ENCODE data around the gene CHRNB1. TPM values are rescaled to one million over a fixed set of nuclear protein-coding genes. Genes with fewer than 3 reads are reported as not detected.

The CHRNB1 gene
- polyA plus RNA-seq, 2 donors = 7.0 to 7.4 TPM

DNA sequence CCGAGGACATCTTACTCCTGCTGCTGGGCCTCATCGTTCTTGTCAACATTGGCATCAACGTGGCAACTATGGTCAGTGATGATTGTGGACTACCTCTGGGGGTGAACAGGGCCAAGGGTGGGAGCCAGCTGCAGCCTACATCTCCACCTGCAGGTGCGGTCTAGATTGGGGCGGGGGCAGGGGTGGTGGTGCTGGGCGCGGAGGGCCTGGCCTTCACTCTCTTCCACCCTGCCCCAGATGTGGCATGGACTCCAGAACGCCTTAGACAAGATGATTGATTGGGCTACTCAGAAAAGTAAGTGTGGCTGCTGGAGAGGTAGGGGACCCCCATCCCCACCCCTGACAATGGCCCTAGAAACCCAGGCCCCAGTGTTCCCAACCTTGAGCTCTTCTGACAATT lies 19.1 kb upstream of the CHRNB1 start:
- no peaks in the 10 kb centered on the region for H3K9me3 ChIP-seq (ENCODE audit: control insufficient read depth in 2 of 2, insufficient read depth in 1 of 2, low read depth in 1 of 2, low read length in 1 of 2)
- H3K4me3 ChIP-seq (ENCODE audit: low read depth in 1 of 2, low read length in 2 of 2) = no peak overlapping the region
- no peak overlapping the region for H3K27ac ChIP-seq (ENCODE audit: low read depth in 2 of 2, low read length in 1 of 2)
- WGBS, 2 donors = 82 to 85% methylated on average over 8 of the region's 8 CpGs
- H3K27me3 ChIP-seq (ENCODE audit: control insufficient read depth in 1 of 2, insufficient read depth in 2 of 2, low read length in 2 of 2) = no peaks in the 10 kb centered on the region
- no peaks in the 10 kb centered on the region for H3K4me1 ChIP-seq (ENCODE audit: control insufficient read depth in 2 of 2, insufficient read depth in 2 of 2, low read length in 1 of 2)
- H3K36me3 ChIP-seq (ENCODE audit: control insufficient read depth in 2 of 2, insufficient read depth in 2 of 2, low read length in 1 of 2) = no peaks in the 10 kb centered on the region

DNA sequence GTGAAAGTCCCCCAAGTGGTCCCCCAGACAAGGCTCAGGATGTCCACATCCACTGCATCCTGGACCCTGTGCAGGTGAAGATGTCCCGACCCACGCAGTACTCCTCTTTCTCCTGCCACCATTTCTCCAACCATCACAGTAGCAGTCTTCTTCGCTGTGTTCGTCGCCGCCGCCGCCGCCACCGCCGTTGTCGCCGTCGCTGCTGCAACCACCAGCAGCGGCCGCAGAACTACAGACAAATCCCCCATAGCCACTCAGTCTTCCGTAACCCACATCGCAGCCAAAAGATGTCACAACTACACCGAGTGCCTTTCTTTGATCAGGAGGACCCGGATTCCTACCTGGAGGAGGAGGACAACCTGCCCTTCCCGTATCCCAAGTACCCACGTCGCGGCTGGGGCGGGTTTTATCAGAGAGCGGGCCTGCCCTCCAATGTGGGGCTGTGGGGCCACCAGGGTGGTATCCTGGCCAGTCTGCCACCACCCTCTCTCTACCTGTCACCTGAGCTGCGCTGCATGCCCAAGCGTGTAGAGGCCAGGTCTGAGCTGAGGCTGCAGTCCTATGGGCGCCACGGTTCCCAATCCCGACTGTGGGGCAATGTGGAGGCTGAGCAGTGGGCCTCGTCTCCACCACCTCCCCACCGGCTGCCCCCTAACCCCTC lies 18.5 kb upstream of the CHRNB1 start:
- H3K9me3 ChIP-seq (ENCODE audit: control insufficient read depth in 2 of 2, insufficient read depth in 1 of 2, low read depth in 1 of 2, low read length in 1 of 2) = no peaks in the 10 kb centered on the region
- H3K27ac ChIP-seq (ENCODE audit: low read depth in 2 of 2, low read length in 1 of 2) = no peak overlapping the region
- no peak overlapping the region for H3K4me3 ChIP-seq (ENCODE audit: low read depth in 1 of 2, low read length in 2 of 2)
- 92 to 93% methylated on average over 33 of the region's 33 CpGs for WGBS, 2 donors
- no peaks in the 10 kb centered on the region for H3K4me1 ChIP-seq (ENCODE audit: control insufficient read depth in 2 of 2, insufficient read depth in 2 of 2, low read length in 1 of 2)
- no peaks in the 10 kb centered on the region for H3K36me3 ChIP-seq (ENCODE audit: control insufficient read depth in 2 of 2, insufficient read depth in 2 of 2, low read length in 1 of 2)
- no peaks in the 10 kb centered on the region for H3K27me3 ChIP-seq (ENCODE audit: control insufficient read depth in 1 of 2, insufficient read depth in 2 of 2, low read length in 2 of 2)

DNA sequence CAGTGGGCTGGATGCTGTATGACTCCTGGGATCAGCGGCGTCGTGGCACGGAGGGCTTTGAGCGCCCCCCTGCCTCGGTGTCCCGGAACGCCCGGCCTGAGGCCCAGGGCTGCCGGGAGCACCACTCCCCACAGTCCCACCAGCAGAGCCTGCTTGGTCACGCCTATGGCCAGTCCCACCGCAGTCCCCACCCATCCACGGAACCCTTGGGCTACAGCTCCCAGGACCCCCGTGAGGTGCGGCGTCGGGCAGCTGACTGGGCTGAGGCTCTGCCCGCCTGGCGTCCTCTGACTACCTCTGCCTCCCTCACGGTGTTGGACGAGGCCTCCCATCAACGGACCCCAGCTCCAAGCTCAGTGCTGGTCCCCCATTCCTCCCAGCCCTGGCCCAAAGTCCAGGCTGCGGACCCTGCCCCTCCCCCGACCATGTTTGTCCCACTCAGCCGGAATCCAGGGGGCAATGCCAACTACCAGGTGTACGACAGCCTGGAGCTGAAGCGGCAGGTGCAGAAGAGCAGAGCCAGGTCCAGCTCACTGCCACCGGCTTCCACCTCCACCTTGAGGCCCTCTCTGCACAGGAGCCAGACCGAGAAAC lies 17.9 kb upstream of the CHRNB1 start:
- whole genome bisulfite sequencing, 2 donors = 91 to 92% methylated on average over 29 of the region's 29 CpGs
- H3K9me3 ChIP-seq (ENCODE audit: control insufficient read depth in 2 of 2, insufficient read depth in 1 of 2, low read depth in 1 of 2, low read length in 1 of 2) = no peaks in the 10 kb centered on the region
- no peaks in the 10 kb centered on the region for H3K36me3 ChIP-seq (ENCODE audit: control insufficient read depth in 2 of 2, insufficient read depth in 2 of 2, low read length in 1 of 2)
- H3K4me3 ChIP-seq (ENCODE audit: low read depth in 1 of 2, low read length in 2 of 2) = no peak overlapping the region
- H3K27ac ChIP-seq (ENCODE audit: low read depth in 2 of 2, low read length in 1 of 2) = no peak overlapping the region
- H3K4me1 ChIP-seq (ENCODE audit: control insufficient read depth in 2 of 2, insufficient read depth in 2 of 2, low read length in 1 of 2) = no peaks in the 10 kb centered on the region
- H3K27me3 ChIP-seq (ENCODE audit: control insufficient read depth in 1 of 2, insufficient read depth in 2 of 2, low read length in 2 of 2) = no peaks in the 10 kb centered on the region

DNA sequence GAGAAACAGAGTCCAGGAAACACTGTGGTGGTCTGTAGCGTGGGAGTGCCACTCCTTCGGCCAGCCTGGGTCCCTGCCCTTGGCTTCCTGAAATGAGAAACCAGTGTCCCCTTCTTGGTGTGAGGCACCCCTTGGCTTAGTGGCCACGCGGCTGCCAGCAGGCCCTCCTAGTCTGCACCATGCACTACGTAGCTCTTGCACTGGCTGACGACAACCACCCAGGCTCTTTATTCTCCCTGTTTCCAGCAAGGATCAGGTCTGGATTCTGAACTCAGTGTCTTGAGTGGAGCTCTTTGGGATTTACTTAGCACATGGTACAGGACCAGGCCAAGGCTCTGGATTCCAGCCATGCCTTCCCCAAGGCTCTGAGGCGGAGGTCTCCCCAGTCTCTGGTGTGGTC lies 17.3 kb upstream of the CHRNB1 start:
- H3K9me3 ChIP-seq (ENCODE audit: control insufficient read depth in 2 of 2, insufficient read depth in 1 of 2, low read depth in 1 of 2, low read length in 1 of 2) = no peaks in the 10 kb centered on the region
- WGBS, 2 donors = 90 to 97% methylated on average over 7 of the region's 7 CpGs

DNA sequence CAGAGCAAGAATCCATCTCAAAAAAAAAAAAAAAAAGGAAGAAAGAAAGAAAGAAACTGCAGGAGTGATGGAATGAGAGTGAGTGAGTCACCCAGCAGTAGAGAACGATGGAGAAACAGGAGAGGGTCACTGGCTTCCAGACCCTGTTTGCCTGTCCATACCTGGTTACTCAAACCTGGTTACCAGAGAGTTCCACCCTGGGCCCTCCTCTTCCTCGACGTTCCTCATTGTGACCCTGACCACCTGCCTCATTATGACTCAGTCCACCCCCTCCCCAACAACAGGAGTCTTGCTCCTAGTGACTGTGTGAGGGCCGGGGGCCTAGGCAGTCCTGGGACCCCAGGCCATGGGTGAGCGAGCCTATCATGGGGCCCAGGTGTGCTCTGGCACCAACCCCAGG lies 16.3 kb upstream of the CHRNB1 start, which contains the start of gene SPEM3:
Gene SPEM3 (plus strand): TSS at position 301 of the 400 bp plus-strand sequence. CDS start 46 bp downstream, at position 347.
- Histone ChIP-seq H3K4me3 (ENCODE audit: low read depth in 1 of 2, low read length in 2 of 2) (no peak within 1 kb of the TSS), H3K4me1 (ENCODE audit: control insufficient read depth in 2 of 2, insufficient read depth in 2 of 2, low read length in 1 of 2) (no peaks in the 10 kb centered on the region), H3K27me3 (ENCODE audit: control insufficient read depth in 1 of 2, insufficient read depth in 2 of 2, low read length in 2 of 2) (no peaks in the 10 kb centered on the region), H3K27ac (ENCODE audit: low read depth in 2 of 2, low read length in 1 of 2) (no peak within 1 kb of the TSS), H3K36me3 (ENCODE audit: control insufficient read depth in 2 of 2, insufficient read depth in 2 of 2, low read length in 1 of 2) (no peaks in the 10 kb centered on the region), H3K9me3 (ENCODE audit: control insufficient read depth in 2 of 2, insufficient read depth in 1 of 2, low read depth in 1 of 2, low read length in 1 of 2) (no peaks in the 10 kb centered on the region)
- 65 to 69% methylated on average over 5 of the region's 5 CpGs for WGBS, 2 donors

More for the DNA sequence above, 17.3 kb upstream of the CHRNB1 start:
- Histone ChIP-seq H3K27ac (ENCODE audit: low read depth in 2 of 2, low read length in 1 of 2) (no peak overlapping the region), H3K27me3 (ENCODE audit: control insufficient read depth in 1 of 2, insufficient read depth in 2 of 2, low read length in 2 of 2) (no peaks in the 10 kb centered on the region), H3K36me3 (ENCODE audit: control insufficient read depth in 2 of 2, insufficient read depth in 2 of 2, low read length in 1 of 2) (no peaks in the 10 kb centered on the region), H3K4me3 (ENCODE audit: low read depth in 1 of 2, low read length in 2 of 2) (no peak overlapping the region), H3K4me1 (ENCODE audit: control insufficient read depth in 2 of 2, insufficient read depth in 2 of 2, low read length in 1 of 2) (no peaks in the 10 kb centered on the region)

DNA sequence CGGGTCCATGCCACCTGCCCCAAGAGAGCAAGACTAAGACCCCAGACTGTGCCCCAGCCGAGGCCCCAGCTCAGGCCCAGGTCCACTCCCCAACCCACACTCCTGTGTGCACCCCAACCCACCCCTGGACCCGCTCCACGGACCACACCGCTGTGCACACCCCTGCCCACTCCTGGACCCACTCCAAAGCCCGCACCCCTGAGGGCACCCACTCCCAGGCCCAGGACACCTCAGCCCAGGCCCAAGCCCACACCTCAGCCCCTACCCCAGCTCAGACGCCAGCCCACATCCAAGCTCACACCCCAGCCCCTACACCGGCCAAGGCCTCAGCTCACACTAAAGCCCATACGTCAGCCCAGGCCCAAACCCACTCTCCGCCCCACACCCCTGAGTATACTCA lies 15.1 kb upstream of the CHRNB1 start:
- Histone ChIP-seq H3K9me3 (ENCODE audit: control insufficient read depth in 2 of 2, insufficient read depth in 1 of 2, low read depth in 1 of 2, low read length in 1 of 2) (no peaks in the 10 kb centered on the region), H3K4me3 (ENCODE audit: low read depth in 1 of 2, low read length in 2 of 2) (no peak overlapping the region), H3K36me3 (ENCODE audit: control insufficient read depth in 2 of 2, insufficient read depth in 2 of 2, low read length in 1 of 2) (no peaks in the 10 kb centered on the region), H3K4me1 (ENCODE audit: control insufficient read depth in 2 of 2, insufficient read depth in 2 of 2, low read length in 1 of 2) (no peaks in the 10 kb centered on the region), H3K27me3 (ENCODE audit: control insufficient read depth in 1 of 2, insufficient read depth in 2 of 2, low read length in 2 of 2) (no peaks in the 10 kb centered on the region), H3K27ac (ENCODE audit: low read depth in 2 of 2, low read length in 1 of 2) (no peak overlapping the region)
- WGBS, 2 donors = 87 to 88% methylated on average over 10 of the region's 10 CpGs

DNA sequence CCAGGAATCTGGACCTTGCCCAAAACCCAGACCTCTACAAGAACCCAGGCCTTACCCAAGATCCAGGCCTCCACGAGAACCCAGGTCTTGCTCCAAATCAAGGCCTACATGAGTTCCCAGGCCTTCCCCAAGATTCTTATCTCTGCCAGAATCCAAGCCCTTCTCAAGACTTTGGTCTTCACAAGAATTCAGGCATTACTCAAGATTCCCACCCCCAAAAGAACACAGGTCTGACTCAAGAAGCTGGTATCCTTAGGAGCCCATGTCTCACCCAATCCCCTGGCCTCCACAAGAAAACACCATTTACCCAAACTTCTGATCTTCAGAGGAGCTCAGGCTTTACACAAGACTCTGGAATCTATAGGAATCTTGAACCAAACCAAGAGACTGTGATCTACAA lies 13.6 kb upstream of the CHRNB1 start:
- Histone ChIP-seq H3K4me1 (ENCODE audit: control insufficient read depth in 2 of 2, insufficient read depth in 2 of 2, low read length in 1 of 2) (no peaks in the 10 kb centered on the region), H3K9me3 (ENCODE audit: control insufficient read depth in 2 of 2, insufficient read depth in 1 of 2, low read depth in 1 of 2, low read length in 1 of 2) (no peaks in the 10 kb centered on the region), H3K36me3 (ENCODE audit: control insufficient read depth in 2 of 2, insufficient read depth in 2 of 2, low read length in 1 of 2) (no peaks in the 10 kb centered on the region), H3K27ac (ENCODE audit: low read depth in 2 of 2, low read length in 1 of 2) (no peak overlapping the region), H3K4me3 (ENCODE audit: low read depth in 1 of 2, low read length in 2 of 2) (no peak overlapping the region), H3K27me3 (ENCODE audit: control insufficient read depth in 1 of 2, insufficient read depth in 2 of 2, low read length in 2 of 2) (no peaks in the 10 kb centered on the region)
- WGBS, 2 donors = 83 to 90% methylated on average over 1 of the region's 1 CpG

DNA sequence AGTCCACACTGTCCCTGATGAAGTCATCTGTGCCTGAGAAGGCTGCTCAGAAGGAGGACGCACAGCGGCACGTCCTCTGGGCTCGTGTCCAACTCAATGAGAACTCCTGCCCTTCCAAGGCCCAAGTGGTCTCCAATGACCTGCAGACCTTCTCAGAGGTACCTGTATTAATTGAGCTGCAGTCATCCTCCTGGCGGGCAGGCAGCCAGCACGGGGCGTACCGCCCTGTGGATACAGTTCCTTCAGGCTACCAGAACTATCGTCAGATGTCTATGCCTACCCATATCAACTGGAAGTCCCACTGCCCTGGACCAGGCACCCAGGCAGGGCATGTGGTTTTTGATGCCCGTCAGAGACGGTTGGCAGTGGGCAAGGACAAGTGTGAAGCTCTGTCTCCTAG lies 12.6 kb upstream of the CHRNB1 start:
- Histone ChIP-seq H3K27ac (ENCODE audit: low read depth in 2 of 2, low read length in 1 of 2) (no peak overlapping the region), H3K36me3 (ENCODE audit: control insufficient read depth in 2 of 2, insufficient read depth in 2 of 2, low read length in 1 of 2) (no peaks in the 10 kb centered on the region), H3K4me3 (ENCODE audit: low read depth in 1 of 2, low read length in 2 of 2) (no peak overlapping the region), H3K4me1 (ENCODE audit: control insufficient read depth in 2 of 2, insufficient read depth in 2 of 2, low read length in 1 of 2) (peaks cover 0 to 4% of the 10 kb centered on the region in 2 donors), H3K27me3 (ENCODE audit: control insufficient read depth in 1 of 2, insufficient read depth in 2 of 2, low read length in 2 of 2) (no peaks in the 10 kb centered on the region), H3K9me3 (ENCODE audit: control insufficient read depth in 2 of 2, insufficient read depth in 1 of 2, low read depth in 1 of 2, low read length in 1 of 2) (no peaks in the 10 kb centered on the region)
- 93 to 94% methylated on average over 11 of the region's 11 CpGs for WGBS, 2 donors

DNA sequence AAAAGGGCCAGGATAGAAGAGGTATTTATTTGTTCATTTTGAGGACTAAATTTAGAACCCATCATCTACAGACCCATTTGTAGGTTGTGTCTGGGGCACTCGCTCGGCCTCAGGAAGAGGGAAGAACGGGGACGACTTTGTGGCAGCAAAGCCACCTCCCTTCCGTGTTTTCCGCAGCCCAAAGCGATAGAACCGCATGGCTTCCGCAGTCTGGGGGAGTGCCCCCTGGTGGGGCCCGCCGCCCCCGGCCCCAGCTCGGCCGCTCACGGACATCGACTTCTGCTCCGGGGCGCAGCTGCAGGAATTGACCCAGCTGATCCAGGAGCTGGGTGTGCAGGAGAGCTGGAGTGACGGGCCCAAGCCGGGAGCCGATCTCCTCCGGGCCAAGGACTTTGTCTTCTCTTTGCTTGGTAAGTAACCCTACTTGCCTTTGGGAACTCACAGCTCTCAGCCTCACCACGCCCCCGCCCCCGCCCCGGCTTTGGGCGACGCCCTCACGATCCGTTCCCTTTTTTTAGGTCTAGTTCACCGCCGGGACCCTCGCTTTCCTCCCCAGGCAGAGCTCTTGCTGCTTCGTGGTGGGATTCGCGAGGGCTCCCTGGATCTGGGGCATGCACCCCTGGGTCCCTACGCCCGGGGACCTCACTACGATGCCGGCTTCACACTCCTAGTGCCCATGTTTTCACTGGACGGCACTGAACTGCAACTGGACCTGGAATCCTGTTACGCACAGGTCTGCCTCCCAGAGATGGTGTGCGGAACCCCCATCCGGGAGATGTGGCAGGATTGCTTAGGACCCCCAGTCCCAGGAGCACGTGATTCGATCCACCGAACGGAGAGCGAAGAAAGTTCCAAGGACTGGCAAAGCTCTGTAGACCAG lies 8.9 kb upstream of the CHRNB1 start:
- no peaks in the 10 kb centered on the region for H3K27me3 ChIP-seq (ENCODE audit: control insufficient read depth in 1 of 2, insufficient read depth in 2 of 2, low read length in 2 of 2)
- H3K4me1 ChIP-seq (ENCODE audit: control insufficient read depth in 2 of 2, insufficient read depth in 2 of 2, low read length in 1 of 2) = peaks cover 0 to 23% of the 10 kb centered on the region in 2 donors
- H3K9me3 ChIP-seq (ENCODE audit: control insufficient read depth in 2 of 2, insufficient read depth in 1 of 2, low read depth in 1 of 2, low read length in 1 of 2) = no peaks in the 10 kb centered on the region
- WGBS, 2 donors = 5 to 6% methylated on average over 49 of the region's 49 CpGs
- H3K4me3 ChIP-seq (ENCODE audit: low read depth in 1 of 2, low read length in 2 of 2) = peak overlapping the region; percentile 63 to 69
- H3K27ac ChIP-seq (ENCODE audit: low read depth in 2 of 2, low read length in 1 of 2) = peak overlapping the region; percentile 93 to 94
- H3K36me3 ChIP-seq (ENCODE audit: control insufficient read depth in 2 of 2, insufficient read depth in 2 of 2, low read length in 1 of 2) = no peaks in the 10 kb centered on the region

Data from esophagus (tissue), 2 donors.